ENCODE results near the gene PPARG. TPM values are rescaled to one million over a fixed set of nuclear protein-coding genes. Genes with fewer than 3 reads are reported as not detected.

PPARG gene
- total and polyA plus RNA-seq, 12 donors: 3.1 to 21.9 (median 6.8) TPM

GRCh38 chr3:12423918-12424630 is 135.2 kb downstream of the PPARG start:
- DNase-seq: peak in 5 of 7 donors; percentile 19 to 60 (median 27)
- Histone ChIP-seq H3K27me3 (no peaks in the 10 kb centered on the region), H3K4me1 (replicated peaks in 1 of 2) (peaks cover 0 to 13% of the 10 kb centered on the region in 2 donors), H3K27ac (peak overlapping the region in 2 of 5 donors; percentile 3 to 23), H3K9me3 (replicated peaks in 1 of 3) (no peaks in the 10 kb centered on the region), H3K36me3 (replicated peaks in 1 of 2) (no peaks in the 10 kb centered on the region), H3K4me3 (no peak overlapping the region)
- no peak for TF ChIP-seq POLR2A (IDR thresholded peaks at IDR 0.05)
- no peak for TF ChIP-seq CTCF (IDR thresholded peaks at IDR 0.05)
- WGBS, 4 donors: 48 to 51% (median 49%) methylated on average over 4 to 6 of the region's 6 CpGs
- intact Hi-C loops (cut with DNase I): no loop called here

GRCh38 chr3:12424635-12425319 is 135.9 kb downstream of the PPARG start:
- DNase-seq: peak in 2 of 7 donors; percentile 8 to 26
- 71 to 81% (median 76%) methylated on average over 12 of the region's 12 CpGs for whole genome bisulfite sequencing, 4 donors
- H3K4me3 ChIP-seq: no peak overlapping the region
- intact Hi-C loops (cut with DNase I): no loop called here
- H3K4me1 ChIP-seq (replicated peaks in 1 of 2): peaks cover 0 to 13% of the 10 kb centered on the region in 2 donors
- H3K27ac ChIP-seq: peak overlapping the region in 2 of 5 donors; percentile 3 to 23
- no peaks in the 10 kb centered on the region for H3K9me3 ChIP-seq (replicated peaks in 1 of 3)
- no peaks in the 10 kb centered on the region for H3K36me3 ChIP-seq (replicated peaks in 1 of 2)
- TF ChIP-seq POLR2A (IDR thresholded peaks at IDR 0.05) (no peak), CTCF (IDR thresholded peaks at IDR 0.05) (no peak)
- H3K27me3 ChIP-seq: no peaks in the 10 kb centered on the region

DNA sequence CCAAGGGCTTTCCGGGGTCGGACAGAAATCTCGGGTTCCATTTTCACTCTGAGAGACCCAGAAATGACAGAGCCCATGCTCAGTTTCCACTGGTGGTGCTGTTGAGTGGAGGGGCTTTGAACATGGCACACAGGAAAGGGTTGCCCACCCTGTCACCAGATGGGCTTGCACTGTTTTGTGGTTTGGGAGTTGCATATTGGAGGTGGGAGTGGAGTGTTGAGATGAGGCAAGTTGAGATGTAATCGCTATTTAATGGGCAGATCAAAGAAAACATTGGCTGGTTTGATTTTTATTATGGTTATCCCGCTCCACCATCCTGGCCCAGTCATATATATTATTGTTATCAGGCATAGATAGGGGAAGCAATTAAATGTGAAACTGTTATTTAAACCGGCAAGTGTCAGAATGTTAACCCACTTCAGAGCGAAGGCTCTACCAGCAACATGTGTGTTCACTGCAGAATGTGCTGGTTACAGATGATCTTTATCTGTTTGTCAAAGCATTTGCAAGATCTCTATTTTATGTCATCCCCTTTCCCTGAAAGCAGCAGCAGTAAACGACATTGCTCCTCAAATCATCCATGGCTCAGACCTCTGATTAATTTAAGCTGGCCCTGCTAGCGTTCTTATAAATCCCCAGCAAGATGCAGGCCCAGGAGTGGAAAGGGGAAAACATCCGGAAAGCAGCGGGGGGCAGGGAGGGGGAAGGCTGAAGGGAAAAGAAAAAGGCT is 137.1 kb downstream of the PPARG start:
- intact Hi-C loops (cut with DNase I): no loop called here
- WGBS, 4 donors: 72 to 77% (median 76%) methylated on average over 8 to 11 of the region's 11 CpGs

More for the DNA sequence above, 137.1 kb downstream of the PPARG start:
- Histone ChIP-seq H3K27ac (no peak overlapping the region), H3K4me1 (replicated peaks in 1 of 2) (peaks cover 0 to 13% of the 10 kb centered on the region in 2 donors), H3K9me3 (replicated peaks in 1 of 3) (no peaks in the 10 kb centered on the region), H3K27me3 (no peaks in the 10 kb centered on the region), H3K36me3 (replicated peaks in 1 of 2) (no peaks in the 10 kb centered on the region), H3K4me3 (no peak overlapping the region)
- DNase-seq: no peak
- TF ChIP-seq CTCF (IDR thresholded peaks at IDR 0.05): no peak
- no peak for TF ChIP-seq POLR2A (IDR thresholded peaks at IDR 0.05)
